Measurements from ENCODE around the gene ZCCHC24. TPM values are rescaled to one million over a fixed set of nuclear protein-coding genes. Genes with fewer than 3 reads are reported as not detected.
A peak's percentile ranks its signal among the peaks of the same experiment; 100 is the strongest.

Gene ZCCHC24
- total RNA-seq, 2 donors from 2014 or later = 14.0 to 19.8 TPM

GRCh38 chr10:79361726-79362397, 83.6 kb downstream of the ZCCHC24 start:
- intact Hi-C loops (cut with DNase I) = no loop called here
- 71 to 83% methylated on average over 4 of the region's 4 CpGs for WGBS, 2 donors
- Histone ChIP-seq H3K9me3 (no peaks in the 10 kb centered on the region), H3K4me1 (peaks cover 5% of the 10 kb centered on the region), H3K36me3 (replicated peaks in 1 of 2; ENCODE audit: insufficient read depth in 1 of 2, low read depth in 2 of 2) (no peaks in the 10 kb centered on the region), H3K27me3 (no peaks in the 10 kb centered on the region), H3K27ac (no peak overlapping the region), H3K4me3 (no peak overlapping the region)
- ATAC-seq (no peak), DNase-seq (no peak)
- TF ChIP-seq CTCF (IDR thresholded peaks at IDR 0.05) = no peak
- no peak for TF ChIP-seq POLR2A (IDR thresholded peaks at IDR 0.05)

GRCh38 chr10:79360499-79361342, 84.7 kb downstream of the ZCCHC24 start:
- H3K27me3 ChIP-seq = no peaks in the 10 kb centered on the region
- 86 to 94% methylated on average over 5 of the region's 5 CpGs for WGBS, 2 donors
- no peaks in the 10 kb centered on the region for H3K9me3 ChIP-seq
- intact Hi-C loops (cut with DNase I) = no loop called here
- H3K4me3 ChIP-seq = no peak overlapping the region
- ATAC-seq (no peak), DNase-seq (no peak)
- no peak overlapping the region for H3K27ac ChIP-seq
- TF ChIP-seq CTCF (IDR thresholded peaks at IDR 0.05) (no peak), POLR2A (IDR thresholded peaks at IDR 0.05) (no peak)
- no peaks in the 10 kb centered on the region for H3K36me3 ChIP-seq (replicated peaks in 1 of 2; ENCODE audit: insufficient read depth in 1 of 2, low read depth in 2 of 2)
- peaks cover 5% of the 10 kb centered on the region for H3K4me1 ChIP-seq

DNA sequence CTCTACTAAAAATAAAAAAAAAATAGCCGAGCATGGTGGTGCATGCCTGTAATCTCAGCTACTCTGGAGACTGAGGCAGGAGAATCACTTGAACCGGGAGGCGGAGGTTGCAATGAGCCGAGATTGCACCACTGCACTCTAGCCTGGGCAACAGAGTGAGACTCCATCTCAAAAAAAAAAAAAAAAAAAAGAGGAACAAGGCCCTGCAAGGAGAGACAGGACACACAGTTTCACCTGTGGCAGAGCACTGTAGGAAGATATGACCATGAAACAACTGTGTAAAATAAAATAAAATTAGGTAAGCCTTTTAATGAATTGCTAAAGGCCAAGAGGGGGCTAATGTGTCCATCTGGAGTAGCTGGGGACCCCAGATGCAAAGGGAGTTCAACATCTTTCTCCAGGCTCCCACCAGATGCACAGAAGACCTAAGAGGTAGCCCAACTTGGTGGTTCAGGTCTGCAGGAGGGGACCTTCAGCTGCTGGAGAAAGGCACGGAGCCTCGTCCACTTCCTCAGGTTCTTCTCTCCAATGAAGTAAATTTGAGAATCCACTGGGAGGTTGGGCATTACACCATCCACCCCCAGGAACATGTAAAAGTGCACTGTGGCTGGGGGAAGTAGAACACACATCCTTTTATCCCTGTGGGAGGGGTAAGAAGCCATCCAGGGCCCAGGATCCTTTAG, 85.5 kb downstream of the ZCCHC24 start:
- DNase-seq (no peak), ATAC-seq (no peak)
- H3K27me3 ChIP-seq = no peaks in the 10 kb centered on the region
- intact Hi-C loops (cut with DNase I) = no loop called here
- H3K9me3 ChIP-seq = no peaks in the 10 kb centered on the region
- TF ChIP-seq POLR2A (IDR thresholded peaks at IDR 0.05) = no peak
- no peak for TF ChIP-seq CTCF (IDR thresholded peaks at IDR 0.05)
- H3K27ac ChIP-seq = no peak overlapping the region
- peaks cover 0 to 4% of the 10 kb centered on the region in 2 donors for H3K36me3 ChIP-seq (replicated peaks in 1 of 2; ENCODE audit: insufficient read depth in 1 of 2, low read depth in 2 of 2)
- peaks cover 5% of the 10 kb centered on the region for H3K4me1 ChIP-seq
- WGBS, 2 donors = 82 to 98% methylated on average over 6 of the region's 6 CpGs
- H3K4me3 ChIP-seq = no peak overlapping the region

DNA sequence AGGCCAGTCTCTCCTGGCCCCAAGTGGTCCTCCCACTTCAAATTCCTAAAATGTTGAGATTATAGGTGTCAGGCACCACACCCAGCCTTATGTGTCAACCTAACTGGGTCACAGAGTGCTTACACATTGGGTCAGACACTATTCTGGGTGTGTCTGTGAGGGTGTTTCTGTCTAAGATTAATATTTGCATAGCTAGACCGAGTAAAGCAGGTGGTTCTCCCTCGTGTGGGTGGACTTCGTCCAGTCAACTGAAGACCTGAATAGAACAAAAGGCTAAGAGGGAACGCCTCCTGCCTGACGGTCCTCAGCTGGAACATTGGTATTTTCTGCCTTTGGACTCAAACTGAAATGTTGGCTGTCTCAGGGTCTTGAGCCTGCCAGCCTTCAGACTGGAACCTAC, 86.6 kb downstream of the ZCCHC24 start:
- Histone ChIP-seq H3K4me3 (no peak overlapping the region), H3K36me3 (replicated peaks in 1 of 2; ENCODE audit: insufficient read depth in 1 of 2, low read depth in 2 of 2) (peaks cover 0 to 7% of the 10 kb centered on the region in 2 donors), H3K9me3 (no peaks in the 10 kb centered on the region), H3K27ac (no peak overlapping the region), H3K27me3 (no peaks in the 10 kb centered on the region), H3K4me1 (peaks cover 5% of the 10 kb centered on the region)
- ATAC-seq (peak; percentile 64), DNase-seq (peak in 3 of 4 donors; percentile 41 to 71 (median 52))
- WGBS, 2 donors = 41 to 45% methylated on average over 5 of the region's 5 CpGs
- intact Hi-C loops (cut with DNase I) = no loop called here
- TF ChIP-seq POLR2A (IDR thresholded peaks at IDR 0.05) (no peak), CTCF (IDR thresholded peaks at IDR 0.05) (peak in 1 of 7 experiments; percentile 11)
